GM18502 (cell line): ENCODE results near the gene TMEM132A.

Experiments used
- ATAC-seq: cut with Tn5 transposase; IDR thresholded peaks from one replicate; pipeline ENCODE4 v1.9.1; 2021; ENCODE audit warnings: mild to moderate bottlenecking; ENCODE audit not compliant: unreplicated experiment, poor library complexity

Gene TMEM132A, protein sequence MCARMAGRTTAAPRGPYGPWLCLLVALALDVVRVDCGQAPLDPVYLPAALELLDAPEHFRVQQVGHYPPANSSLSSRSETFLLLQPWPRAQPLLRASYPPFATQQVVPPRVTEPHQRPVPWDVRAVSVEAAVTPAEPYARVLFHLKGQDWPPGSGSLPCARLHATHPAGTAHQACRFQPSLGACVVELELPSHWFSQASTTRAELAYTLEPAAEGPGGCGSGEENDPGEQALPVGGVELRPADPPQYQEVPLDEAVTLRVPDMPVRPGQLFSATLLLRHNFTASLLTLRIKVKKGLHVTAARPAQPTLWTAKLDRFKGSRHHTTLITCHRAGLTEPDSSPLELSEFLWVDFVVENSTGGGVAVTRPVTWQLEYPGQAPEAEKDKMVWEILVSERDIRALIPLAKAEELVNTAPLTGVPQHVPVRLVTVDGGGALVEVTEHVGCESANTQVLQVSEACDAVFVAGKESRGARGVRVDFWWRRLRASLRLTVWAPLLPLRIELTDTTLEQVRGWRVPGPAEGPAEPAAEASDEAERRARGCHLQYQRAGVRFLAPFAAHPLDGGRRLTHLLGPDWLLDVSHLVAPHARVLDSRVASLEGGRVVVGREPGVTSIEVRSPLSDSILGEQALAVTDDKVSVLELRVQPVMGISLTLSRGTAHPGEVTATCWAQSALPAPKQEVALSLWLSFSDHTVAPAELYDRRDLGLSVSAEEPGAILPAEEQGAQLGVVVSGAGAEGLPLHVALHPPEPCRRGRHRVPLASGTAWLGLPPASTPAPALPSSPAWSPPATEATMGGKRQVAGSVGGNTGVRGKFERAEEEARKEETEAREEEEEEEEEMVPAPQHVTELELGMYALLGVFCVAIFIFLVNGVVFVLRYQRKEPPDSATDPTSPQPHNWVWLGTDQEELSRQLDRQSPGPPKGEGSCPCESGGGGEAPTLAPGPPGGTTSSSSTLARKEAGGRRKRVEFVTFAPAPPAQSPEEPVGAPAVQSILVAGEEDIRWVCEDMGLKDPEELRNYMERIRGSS

DNA sequence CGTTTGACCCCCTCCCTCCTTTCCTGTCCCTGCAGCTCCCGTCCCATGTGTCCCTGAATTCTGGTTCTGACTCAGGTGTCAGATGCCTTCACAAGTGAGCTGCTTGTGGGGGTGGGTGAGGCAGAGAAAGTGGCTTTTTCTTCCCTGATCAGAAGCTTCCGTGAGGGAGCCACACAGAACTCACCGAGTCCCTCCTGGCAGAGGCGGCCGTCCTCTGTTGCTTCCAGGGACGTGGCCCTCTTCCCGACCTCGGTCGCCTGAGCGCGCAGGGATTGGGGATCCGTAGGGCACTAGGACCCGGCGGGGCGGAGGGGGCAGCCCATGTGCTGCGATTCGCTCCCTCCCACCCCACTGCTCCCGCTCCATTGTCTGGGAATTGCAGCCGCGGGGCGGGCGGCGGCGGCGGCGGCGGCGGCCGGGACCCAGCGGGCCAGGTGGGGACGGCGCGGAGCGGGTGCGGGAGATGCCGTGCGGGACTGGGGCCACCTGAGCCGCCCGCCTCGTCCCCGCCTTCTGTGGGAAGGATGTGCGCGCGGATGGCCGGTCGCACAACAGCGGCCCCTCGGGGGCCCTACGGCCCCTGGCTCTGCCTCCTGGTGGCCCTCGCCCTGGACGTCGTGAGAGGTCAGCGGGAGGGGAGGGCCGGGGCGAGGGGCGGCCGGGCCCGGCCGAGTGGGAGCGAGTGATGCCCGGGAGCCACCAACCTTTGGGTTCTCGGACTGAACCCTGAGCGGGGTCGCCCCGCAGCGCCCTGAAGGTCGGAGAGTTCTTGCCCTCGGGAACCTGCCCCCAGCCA lies at the start of gene TMEM132A:
TMEM132A (plus strand) TSS at position 351 of the 796 bp plus-strand sequence; CDS start at position 525, 174 bp downstream.
- peak; percentile 47 for ATAC-seq

DNA sequence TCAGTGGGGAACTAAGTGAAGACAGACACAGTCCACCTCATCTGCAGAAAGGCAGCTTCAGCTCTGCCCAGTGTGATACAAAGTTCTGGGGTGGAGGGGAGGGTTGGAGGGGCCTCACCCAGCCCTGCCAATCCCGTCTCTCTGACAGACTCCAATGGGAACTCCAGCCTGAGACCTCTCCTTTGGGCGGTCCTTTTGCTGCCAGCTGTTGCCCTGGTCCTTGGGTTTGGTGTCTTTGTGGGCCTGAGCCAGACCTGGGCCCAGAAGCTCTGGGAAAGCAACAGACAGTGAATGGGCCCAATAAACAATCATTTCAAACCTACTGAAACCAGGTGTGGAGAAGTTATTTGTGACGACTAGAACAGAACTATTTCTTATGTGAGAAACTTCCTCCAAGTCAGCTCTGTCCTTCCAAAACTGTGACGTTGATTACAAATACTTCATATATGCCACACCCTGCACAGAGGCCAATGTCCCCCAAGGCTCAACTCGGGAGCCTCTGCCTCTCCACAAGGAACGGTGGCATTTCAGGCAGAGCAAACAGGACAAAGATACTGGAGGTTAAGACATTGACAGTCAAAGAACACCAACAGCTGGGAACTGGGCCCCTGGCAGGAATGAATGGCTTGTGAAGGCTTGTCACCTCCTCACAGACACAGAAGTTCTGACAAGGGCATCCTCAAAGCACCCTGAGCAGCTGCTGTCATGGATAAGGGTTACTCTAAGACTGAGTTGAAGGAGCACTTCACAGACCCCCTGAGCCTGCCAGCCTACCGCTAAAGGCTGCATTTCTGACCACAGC lies 48.7 kb upstream of the TMEM132A start:
- no peak for ATAC-seq

DNA sequence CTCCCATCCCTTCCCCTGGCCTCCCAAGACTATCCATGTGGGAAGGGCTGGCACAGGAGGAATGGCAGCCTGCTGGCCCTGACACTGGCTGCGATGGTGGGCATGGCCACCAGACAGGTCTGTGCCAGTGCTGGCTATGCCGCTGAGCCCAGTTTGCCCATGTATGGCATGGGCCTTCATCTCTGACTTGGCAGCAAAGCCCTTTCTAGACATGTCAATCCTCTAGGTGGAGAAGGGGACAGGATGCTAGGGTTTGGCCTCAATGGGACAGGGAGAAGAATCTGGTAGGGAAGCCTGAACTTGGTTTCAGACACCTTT lies 48.1 kb upstream of the TMEM132A start:
- ATAC-seq = no peak

DNA sequence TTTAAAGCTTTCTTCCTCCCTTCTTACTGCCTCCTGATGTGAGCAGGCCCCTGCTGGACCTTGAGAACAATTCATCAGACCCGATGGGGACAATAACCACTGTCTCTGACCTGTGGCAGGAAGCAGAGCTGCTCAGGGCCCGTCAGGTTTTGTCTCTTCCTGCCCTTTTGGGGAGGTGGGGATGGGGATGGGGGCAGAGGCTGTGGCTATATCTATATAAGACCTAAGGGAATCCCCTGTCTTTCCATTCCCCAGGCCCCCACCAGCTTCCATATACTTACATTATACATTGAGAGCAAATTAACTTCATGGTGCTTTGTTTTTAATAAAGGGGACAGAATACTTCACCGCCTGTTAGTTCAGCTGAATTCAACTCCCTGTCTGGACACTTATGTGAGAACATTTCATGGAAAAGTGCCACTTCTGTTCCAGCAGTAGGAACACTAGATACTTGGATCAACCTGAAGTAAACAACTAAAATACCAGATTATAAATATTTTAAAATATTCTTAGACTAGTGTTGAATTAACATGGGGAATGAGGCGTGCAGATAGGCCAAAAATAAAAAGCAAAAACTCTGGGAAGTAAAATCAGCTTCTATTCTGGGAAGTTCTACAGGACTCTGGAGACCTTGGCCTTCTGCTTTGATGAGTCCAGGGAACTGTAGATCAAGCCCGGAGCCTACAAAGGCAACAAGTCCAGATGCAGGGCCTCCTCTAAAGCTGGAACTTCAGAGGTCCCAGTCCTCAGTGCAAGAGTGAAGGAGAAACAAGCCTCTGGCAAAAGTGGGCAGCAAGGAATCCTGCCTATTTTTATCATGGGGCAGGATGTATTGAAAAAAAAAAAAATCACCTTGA lies 45.8 kb upstream of the TMEM132A start:
- ATAC-seq = no peak

DNA sequence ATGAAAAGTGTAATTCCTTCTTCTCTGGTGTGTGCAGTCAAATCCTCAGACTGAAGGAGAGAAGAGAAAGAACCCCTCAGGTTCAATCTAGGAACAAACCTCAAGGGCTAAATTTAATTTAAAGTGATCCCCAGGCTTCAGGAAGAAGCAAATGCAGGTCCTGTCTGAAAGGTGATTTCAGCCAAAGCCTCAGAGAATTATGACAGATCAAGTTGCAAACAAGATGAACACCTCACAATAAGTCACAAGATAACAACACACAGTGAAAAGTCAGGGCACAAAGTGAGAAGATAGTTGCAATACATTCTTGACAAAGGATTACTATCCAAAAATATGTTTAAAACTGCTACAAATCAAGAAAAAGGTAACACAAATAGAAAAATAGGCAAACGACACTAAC lies 45.2 kb upstream of the TMEM132A start:
- no peak for ATAC-seq

DNA sequence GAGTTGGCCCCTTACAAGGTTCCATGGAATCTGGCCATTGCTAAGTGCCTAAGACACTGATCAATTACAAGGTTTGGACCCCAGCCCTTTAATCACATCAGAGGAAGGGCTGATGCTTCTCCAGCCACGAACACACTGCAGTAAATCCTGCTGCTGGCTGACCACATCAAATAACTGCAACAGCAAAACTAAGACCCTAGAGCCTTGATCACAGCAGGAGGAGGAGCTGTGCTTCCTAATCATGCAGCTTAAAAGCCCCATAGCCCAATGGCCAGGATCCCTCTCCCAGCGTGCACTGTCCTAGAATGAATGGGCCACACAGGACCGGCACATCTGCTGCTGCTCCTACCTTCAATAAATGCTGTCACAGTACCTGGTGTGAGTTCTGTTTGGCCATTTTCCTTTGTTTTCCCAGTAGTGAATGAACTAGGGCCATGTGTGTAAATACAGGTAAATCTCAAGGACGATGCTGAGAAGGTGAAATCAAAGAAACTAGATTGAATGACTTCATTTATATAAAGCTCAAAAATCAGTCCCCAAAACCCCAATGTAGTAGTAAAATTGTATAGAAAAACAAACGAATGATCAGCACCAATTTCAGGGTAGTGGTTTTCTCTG lies 44.2 kb upstream of the TMEM132A start:
- no peak for ATAC-seq

DNA sequence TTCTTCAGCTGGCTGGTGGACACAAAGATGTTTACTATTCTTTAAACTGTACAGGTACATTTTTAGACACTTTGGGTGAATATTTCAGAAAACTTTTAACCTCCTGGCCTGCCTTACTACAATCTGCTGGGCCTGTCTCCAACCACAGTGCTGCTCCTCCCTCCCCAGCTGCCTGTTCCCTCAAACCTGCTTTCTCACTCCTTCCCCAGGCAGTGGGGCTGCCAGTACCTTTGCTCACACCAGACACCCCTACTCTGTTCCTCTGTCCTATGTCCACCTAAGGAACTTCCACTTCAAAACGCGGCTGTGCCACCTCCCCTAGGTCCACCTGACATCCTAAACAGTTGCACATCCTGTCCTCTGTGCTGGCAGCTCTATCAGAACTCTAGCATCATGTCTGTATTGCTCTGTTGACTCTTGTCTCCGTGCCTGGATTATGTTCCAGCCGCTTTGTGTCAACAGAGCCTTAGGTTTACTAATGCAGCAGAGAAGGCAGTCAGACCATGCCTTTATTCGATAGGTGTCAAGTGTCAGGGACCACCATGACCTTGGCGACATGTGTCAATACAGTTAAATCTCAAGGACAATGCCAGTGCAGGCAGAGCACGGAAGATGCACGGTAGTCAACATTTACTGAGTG lies 43.5 kb upstream of the TMEM132A start:
- no peak for ATAC-seq

DNA sequence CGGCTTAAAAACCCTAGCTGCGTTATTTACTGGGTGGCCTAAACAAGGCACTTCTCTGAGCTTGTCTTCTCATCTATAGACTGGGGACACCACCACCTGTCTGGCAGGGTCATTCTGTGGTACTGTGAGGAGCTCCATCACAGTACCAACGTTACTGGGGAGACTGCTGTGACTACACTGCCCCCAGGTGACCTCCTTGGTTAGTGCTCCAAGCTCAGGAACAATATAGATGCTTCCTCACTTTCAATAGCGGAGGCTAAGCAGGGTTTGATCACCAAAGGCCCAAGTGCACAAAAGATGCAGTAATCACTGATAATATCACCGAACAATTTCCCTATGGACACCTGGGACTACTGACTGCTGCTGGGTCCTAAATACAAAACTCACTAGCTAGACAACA lies 36.7 kb upstream of the TMEM132A start:
- no peak for ATAC-seq

DNA sequence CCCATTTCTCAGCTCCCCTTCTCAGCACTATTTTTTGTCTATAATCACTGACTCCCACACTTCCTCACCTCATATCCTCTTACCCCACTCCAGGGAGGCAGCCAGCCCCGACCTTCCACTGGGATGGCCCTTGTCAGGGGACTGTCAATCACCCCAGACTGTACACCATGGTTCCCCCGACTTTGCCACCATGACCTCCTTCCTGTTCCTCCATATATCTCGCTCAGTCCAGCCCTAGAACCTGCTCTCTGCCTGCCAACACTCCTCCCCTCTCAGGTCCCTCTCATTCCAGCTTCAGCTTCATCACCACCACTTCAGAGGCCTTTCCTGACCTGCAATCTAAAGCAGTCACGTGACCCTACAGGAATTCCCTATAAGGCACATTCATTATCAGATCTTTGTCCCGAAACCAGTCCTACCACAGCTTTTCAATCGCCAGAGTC lies 34.4 kb upstream of the TMEM132A start:
- ATAC-seq = no peak

DNA sequence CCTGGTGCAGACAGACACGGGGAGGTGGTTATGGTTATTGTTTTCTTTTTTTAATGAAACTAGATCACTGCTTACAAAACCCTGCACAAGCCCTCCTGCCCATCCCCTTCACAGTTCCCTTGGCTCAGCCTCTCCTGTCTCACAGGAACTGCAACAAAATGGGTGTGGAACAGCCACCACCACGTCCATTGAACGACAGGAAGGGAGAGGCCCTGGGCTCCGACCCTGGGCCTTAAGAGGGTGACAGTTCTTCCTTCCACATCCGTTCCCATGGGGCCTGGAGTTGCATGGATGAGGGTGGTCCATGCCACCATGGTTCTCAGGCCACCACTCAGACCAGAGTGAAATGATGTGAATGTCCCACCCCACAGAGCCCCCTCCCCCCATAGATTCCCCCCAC lies 33.6 kb upstream of the TMEM132A start:
- no peak for ATAC-seq

DNA sequence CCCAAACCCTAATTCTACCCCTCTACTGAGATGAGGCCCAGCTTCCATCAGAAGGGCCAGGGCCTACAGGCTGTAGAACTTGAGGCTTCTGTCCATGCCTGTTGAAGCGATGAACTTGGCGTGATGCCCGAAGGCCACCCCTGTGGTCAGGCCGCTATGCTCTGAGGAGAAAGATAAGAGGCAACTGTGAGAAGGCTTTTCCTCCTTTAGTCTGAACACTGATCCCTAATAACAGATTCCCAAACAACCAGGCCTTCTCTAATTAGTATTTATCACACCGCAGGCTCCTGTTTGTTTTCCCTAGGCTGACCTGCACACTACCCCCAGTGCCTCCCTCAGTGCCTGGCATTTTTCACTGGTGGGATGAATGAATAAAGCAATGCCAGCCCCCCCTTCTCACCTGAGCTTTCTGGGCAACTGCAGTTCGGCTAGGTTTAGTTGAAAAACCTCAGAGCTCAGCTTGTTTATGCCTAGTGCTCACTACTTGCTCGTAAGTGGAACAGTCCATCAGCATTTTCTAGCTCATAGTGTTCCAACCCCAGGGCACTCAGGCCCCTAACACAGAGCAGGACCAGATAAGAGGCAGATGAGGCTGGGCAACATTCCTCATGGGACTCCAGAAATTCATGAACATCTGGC lies 33.0 kb upstream of the TMEM132A start:
- ATAC-seq = no peak

DNA sequence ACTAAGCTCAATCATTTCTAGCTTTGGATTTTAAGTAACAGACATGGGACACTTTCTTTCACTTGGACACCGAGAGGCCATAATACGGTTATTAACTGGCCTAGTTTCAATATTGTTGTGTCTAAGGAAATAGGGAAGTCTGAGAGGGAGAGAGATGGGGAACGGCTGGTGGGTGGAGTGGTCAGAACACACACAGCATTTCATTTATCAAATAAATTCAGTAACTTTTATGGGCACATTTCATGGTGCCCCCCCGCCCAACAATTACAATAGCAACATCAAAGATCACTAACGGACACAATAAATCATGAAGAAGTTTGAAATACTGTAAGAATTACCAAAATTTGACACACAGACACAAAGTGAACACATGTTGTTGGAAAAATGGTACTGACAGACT lies 28.6 kb upstream of the TMEM132A start:
- ATAC-seq = no peak

DNA sequence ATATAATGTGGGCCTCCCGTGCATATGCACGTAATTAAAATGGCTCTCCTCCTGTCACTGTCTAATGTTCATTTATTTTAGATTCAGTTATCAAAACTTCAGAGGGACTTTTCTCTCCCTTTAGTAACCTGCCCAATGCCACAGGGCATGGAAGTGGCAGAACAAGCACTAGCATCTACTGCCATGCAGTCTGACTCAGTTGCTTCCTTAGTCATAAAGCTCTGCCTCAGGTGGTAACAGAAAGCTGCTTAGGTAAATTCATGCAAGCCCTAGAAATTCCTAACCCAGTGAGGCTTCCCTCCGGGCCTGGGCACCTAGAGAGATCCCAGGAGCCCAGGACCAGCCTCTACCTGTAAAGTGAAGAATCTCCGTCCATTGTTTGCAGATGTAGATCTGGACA lies 26.8 kb upstream of the TMEM132A start:
- ATAC-seq = no peak

DNA sequence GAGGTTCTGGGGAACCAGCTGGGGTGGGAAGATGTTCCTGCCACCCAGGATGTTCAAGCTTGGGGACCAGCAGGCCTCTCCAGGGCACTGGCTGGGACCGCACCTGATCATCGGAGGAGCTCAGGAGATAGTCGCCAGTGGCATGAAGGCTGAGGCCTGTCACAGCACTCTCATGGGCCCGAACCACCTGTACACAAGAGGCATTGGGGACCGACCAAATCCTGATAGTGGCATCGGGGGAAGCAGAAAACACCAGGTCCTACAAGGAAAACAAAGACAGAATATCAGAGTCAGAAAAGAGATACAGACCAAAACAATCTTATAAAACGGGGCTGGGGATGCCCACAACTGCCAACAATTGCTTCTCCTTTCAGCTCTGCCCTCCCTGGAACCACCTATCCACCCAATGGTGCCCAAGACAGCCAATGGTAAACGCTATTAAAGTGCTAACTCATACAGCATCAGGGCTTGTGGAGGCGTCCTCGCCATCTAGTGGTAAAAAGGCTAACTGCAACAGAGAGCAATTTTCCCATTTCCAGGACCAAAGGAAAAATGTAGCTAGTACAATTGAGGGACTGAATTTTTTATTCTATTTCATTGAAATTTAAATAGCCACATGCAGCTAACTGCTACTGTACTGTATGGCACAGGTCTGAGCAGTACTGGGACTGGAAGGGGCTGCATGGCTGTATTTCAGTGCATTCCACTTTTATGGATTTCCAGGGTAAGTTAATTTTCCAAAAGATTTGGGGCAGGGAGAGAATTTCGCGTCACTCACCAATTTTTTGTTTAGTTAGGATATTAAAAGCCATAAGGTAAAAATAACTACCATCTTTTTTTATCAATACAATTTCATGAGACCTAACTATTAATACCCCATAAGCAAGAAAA lies 25.0 kb upstream of the TMEM132A start:
- no peak for ATAC-seq

DNA sequence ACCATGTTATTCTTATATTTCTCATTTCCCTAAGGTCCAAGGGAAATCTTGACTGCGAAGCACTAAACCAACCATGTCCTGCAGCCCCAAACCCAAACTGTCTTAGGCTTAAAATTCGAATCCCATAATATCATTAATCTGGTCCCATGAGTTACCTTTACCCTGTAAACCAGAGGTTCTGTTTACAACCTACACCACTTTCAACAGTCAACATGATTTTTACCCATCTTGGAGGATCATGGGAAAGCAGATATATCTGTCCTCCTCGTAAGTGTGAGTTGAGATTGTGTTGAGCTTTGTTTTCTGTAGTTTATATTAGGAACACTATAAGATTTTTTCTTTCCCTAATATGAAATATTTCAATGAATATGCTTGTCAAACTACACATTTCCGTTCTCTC lies 24.3 kb upstream of the TMEM132A start:
- ATAC-seq = no peak

DNA sequence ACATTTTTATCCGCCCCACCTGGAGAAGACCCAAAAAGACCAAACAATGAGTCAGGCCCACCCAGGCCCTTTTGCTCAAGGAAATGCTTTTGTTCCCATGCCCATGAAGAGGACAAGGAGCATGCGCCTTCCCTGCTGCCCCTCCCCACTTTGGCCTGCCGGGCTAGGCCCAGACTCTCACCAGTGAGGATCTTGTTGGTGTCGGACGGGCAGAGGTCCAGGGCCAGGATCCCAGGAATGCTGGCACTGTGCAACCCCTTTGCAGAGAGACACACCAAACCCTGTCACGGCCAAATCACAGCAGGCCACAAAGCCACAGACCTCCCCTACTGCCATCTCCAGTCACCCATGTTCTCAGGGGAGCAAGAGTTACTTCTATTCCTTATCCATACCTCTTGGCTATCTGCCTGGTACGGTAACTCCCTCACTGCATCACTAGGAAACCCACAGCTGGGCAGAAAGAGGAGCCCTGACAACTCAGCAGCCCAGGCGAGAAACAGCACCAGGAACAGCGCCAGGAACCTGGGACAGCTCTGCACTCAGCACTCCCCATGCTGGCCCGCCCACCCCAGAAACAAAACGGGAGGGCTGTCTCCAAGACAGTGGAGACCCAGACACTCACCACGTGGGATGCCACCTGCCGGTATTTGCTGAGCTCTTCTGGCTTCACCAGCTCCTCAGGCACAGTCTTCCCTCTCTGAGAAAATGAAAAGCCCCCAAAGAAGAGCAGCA lies 23.4 kb upstream of the TMEM132A start:
- ATAC-seq = no peak
